Neural progenitor cell (in vitro differentiated cells): ENCODE measurements around the gene MTMR11.

Experiments
- CTCF ChIP-seq: fragments of 200-600 bp; sonication (generic); IDR thresholded peaks from 2 replicates; pipeline ENCODE4 v1.5.1; 2017; ENCODE audit warnings: antibody characterized with exemption, mild to moderate bottlenecking
- EZH2 ChIP-seq: fragments of 200-600 bp; sonication (generic); IDR thresholded peaks from 2 replicates; pipeline ENCODE4 v1.6.1; 2017; ENCODE audit warnings: antibody characterized with exemption, mild to moderate bottlenecking, moderate library complexity
- EZH2phosphoT487 ChIP-seq: fragments of 200-600 bp; sonication (generic); IDR thresholded peaks from 2 replicates; pipeline ENCODE4 v1.6.1; 2017; ENCODE audit warnings: antibody characterized with exemption

GRCh38 chr1:149888247-149888998 lies 48.3 kb downstream of the MTMR11 start:
- TF ChIP-seq CTCF (peak; percentile 68), EZH2phosphoT487 (no peak), EZH2 (no peak)
